ENCODE measurements around the gene TGFB1.
"Not testable (repeated sequence)": the region's sequence is repeated elsewhere in the genome, so short reads cannot be mapped to it uniquely, and the experiment has no call there.

Gene TGFB1

GRCh38 chr19:41369769-41370168 is 16.0 kb upstream of the TGFB1 start:
- no peak for DNase-seq (ENCODE audit: low spot score)

GRCh38 chr19:41367848-41368301 is 14.2 kb upstream of the TGFB1 start:
- DNase-seq (ENCODE audit: low spot score): no peak

- no peak for DNase-seq (ENCODE audit: low spot score)
These were observed 12.4 kb upstream of the TGFB1 start for GRCh38 chr19:41366089-41366488.

- no peak for DNase-seq (ENCODE audit: low spot score)
These were observed 11.0 kb upstream of the TGFB1 start for GRCh38 chr19:41364524-41365391.

GRCh38 chr19:41363753-41364523 is 10.2 kb upstream of the TGFB1 start, which contains the start of gene B9D2:
Gene B9D2, minus strand, starts transcription at chr19:41364149. Its CDS starts 630 bp downstream, at chr19:41363519.
- peak; percentile 99 for DNase-seq (ENCODE audit: low spot score)

- no peak for DNase-seq (ENCODE audit: low spot score)
These were observed 9.6 kb upstream of the TGFB1 start for GRCh38 chr19:41363371-41363752.

- no peak for DNase-seq (ENCODE audit: low spot score)
These were observed 8.6 kb upstream of the TGFB1 start for GRCh38 chr19:41362143-41362847.

- DNase-seq (ENCODE audit: low spot score): no peak
These were observed 6.0 kb upstream of the TGFB1 start for GRCh38 chr19:41359741-41360140.

- no peak for DNase-seq (ENCODE audit: low spot score)
These were observed 4.0 kb upstream of the TGFB1 start for GRCh38 chr19:41357746-41358145.

- DNase-seq (ENCODE audit: low spot score): no peak
These were observed 3.4 kb upstream of the TGFB1 start for GRCh38 chr19:41356984-41357739.

GRCh38 chr19:41355802-41356201 is 2.1 kb upstream of the TGFB1 start:
- DNase-seq (ENCODE audit: low spot score): no peak

- DNase-seq (ENCODE audit: low spot score): no peak
These were observed 1.3 kb upstream of the TGFB1 start for GRCh38 chr19:41355035-41355434.

- no peak for DNase-seq (ENCODE audit: low spot score)
These were observed 726 bp upstream of the TGFB1 start for GRCh38 chr19:41354343-41354953.

- no peak for DNase-seq (ENCODE audit: low spot score)
These were observed 885 bp downstream of the TGFB1 start for GRCh38 chr19:41352609-41353465.

GRCh38 chr19:41352279-41352608 is 1.5 kb downstream of the TGFB1 start:
- DNase-seq (ENCODE audit: low spot score): no peak

GRCh38 chr19:41351339-41352245 is 2.1 kb downstream of the TGFB1 start:
- DNase-seq (ENCODE audit: low spot score): no peak

- DNase-seq (ENCODE audit: low spot score): no peak
These were observed 2.9 kb downstream of the TGFB1 start for GRCh38 chr19:41350735-41351338.

- DNase-seq (ENCODE audit: low spot score): not testable (repeated sequence)
These were observed 6.8 kb downstream of the TGFB1 start for GRCh38 chr19:41346916-41347315.

- DNase-seq (ENCODE audit: low spot score): no peak
These were observed 9.6 kb downstream of the TGFB1 start for GRCh38 chr19:41344162-41344561.
